Muscle of leg (tissue), 11 donors: ENCODE data around the gene BFSP1. TPM values are rescaled to one million over a fixed set of nuclear protein-coding genes. Genes with fewer than 3 reads are reported as not detected.
A peak's percentile ranks its signal among the peaks of the same experiment; 100 is the strongest.

Source experiments
- DNase-seq: peaks from one replicate; pipeline ENCODE4 v3.0.0; 2013
- H3K27ac ChIP-seq: one replicate; pipeline ENCODE4 v1.5.1; 2013; ENCODE audit warnings: mild to moderate bottlenecking, low read length, control low read depth
- H3K27me3 ChIP-seq: one replicate; pipeline ENCODE4 v1.6.1; 2013; ENCODE audit warnings: low read length; ENCODE audit not compliant: control insufficient read depth, insufficient read depth
- H3K36me3 ChIP-seq: one replicate; pipeline ENCODE4 v1.6.1; 2013; ENCODE audit warnings: low read length; ENCODE audit not compliant: control insufficient read depth, insufficient read depth
- H3K4me1 ChIP-seq: one replicate; pipeline ENCODE4 v1.6.1; 2013; ENCODE audit warnings: low read length; ENCODE audit not compliant: control insufficient read depth, insufficient read depth
- H3K4me3 ChIP-seq: one replicate; pipeline ENCODE4 v1.5.1; 2013; ENCODE audit warnings: low read length, control low read depth
- H3K9me3 ChIP-seq: replicated peaks from 2 replicates; pipeline ENCODE4 v1.6.1; 2013; ENCODE audit warnings: low read depth, low read length; ENCODE audit not compliant: control insufficient read depth
- WGBS: methylation state at CpG from one replicate; pipeline ENCODE4 v1.1.5; 2013; ENCODE audit warnings: missing lambda C conversion rate; ENCODE audit not compliant: insufficient coverage; 5-methylcytosine and 5-hydroxymethylcytosine counted together
- polyA plus RNA-seq, 8 donors: library from polyadenylated mRNA; unstranded; fragments of 120-200 nt; gene quantifications; one replicate each; pipeline versions ENCODE4 v1.2.1 to v1.2.3, GENCODE V29; 2013; ENCODE audit warnings: inconsistent platforms in 1 of 8, low replicate concordance in 1 of 8; ENCODE audit not compliant: insufficient read length in 8 of 8, insufficient read depth in 1 of 8
- total RNA-seq: library from RNA; stranded (reverse); fragments of 120-200 nt; gene quantifications from one replicate; pipeline ENCODE4 v1.2.4, GENCODE V29; 2013

The BFSP1 gene
- total and polyA plus RNA-seq, 9 donors, result 2.3 to 4.3 (median 2.8) TPM

GRCh38 chr20:17541596-17541995 lies 10.4 kb upstream of the BFSP1 start:
- H3K4me3 ChIP-seq, result no peak overlapping the region
- no CpG with 5 or more reads among the region's 3 CpGs for WGBS
- DNase-seq, result no peak
- H3K9me3 ChIP-seq, result no peaks in the 10 kb centered on the region
- H3K27me3 ChIP-seq, result no peaks in the 10 kb centered on the region
- no peaks in the 10 kb centered on the region for H3K36me3 ChIP-seq
- H3K4me1 ChIP-seq, result peaks cover 9% of the 10 kb centered on the region
- H3K27ac ChIP-seq, result no peak overlapping the region

DNA sequence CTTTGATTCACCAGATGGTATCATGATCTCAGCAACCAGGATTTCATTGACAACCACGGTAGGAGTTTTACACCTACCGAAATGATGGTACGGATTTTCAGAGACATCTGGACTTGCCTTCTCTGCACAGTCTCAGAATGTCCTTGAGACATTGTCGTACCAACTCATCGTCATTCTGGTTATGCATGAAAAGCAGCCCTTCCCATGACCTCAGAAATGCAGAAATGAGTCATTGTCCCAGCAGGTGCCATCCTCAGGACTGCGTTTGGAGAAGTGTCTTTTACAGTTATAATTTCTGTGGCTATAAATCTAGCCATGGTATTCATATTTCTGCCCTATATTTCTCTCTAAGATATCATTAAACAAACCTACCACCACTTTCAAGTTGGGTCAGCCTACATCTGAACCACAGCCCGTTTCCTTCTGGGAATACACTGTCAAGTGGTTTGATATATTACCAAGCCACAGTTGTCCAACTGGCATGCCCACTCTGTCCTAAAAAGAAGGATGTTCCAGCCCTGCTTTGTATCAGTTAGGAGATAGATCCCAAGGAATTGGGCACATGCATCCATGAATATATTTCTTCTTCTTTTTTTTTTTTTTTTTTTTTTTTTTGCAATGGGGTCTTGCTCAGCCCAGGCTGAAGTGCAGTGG lies 7.5 kb upstream of the BFSP1 start:
- Histone ChIP-seq H3K9me3 (no peaks in the 10 kb centered on the region), H3K36me3 (no peaks in the 10 kb centered on the region), H3K27ac (no peak overlapping the region), H3K27me3 (no peaks in the 10 kb centered on the region), H3K4me1 (peaks cover 5% of the 10 kb centered on the region), H3K4me3 (no peak overlapping the region)
- DNase-seq, result no peak
- WGBS, result 96% methylated on average over 3 of the region's 7 CpGs

DNA sequence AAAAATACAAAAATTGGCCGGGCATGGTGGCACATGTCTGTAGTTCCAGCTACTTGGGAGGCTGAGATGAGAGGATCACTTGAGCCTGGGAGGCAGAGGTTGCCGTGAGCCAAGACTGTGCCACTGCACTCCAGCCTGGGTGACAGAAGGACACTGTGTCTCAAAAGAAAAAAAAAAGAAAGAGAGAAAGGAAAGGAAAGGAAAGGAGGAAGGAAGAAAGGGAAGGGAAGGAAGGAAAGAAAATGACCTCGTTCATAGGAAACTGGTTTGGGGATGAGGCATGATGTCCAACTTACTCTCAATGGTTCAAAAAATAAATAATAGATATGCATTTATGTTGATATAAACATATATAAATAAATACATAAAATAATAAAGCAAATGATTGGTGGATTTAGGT lies 6.8 kb upstream of the BFSP1 start:
- WGBS, result 87% methylated on average over 2 of the region's 3 CpGs
- no peaks in the 10 kb centered on the region for H3K27me3 ChIP-seq
- no peaks in the 10 kb centered on the region for H3K9me3 ChIP-seq
- H3K36me3 ChIP-seq, result no peaks in the 10 kb centered on the region
- no peak overlapping the region for H3K4me3 ChIP-seq
- no peak overlapping the region for H3K27ac ChIP-seq
- peaks cover 8% of the 10 kb centered on the region for H3K4me1 ChIP-seq
- no peak for DNase-seq

- Histone ChIP-seq H3K27me3 (no peaks in the 10 kb centered on the region), H3K9me3 (no peaks in the 10 kb centered on the region), H3K4me3 (no peak overlapping the region), H3K27ac (no peak overlapping the region), H3K4me1 (peaks cover 7% of the 10 kb centered on the region), H3K36me3 (no peaks in the 10 kb centered on the region)
- DNase-seq, result peak; percentile 83
- 0% methylated on average over 1 of the region's 6 CpGs for WGBS
Observed at GRCh38 chr20:17536944-17537444, 5.8 kb upstream of the BFSP1 start.

GRCh38 chr20:17534077-17534476 lies 2.9 kb upstream of the BFSP1 start:
- WGBS, result 83% methylated on average over 2 of the region's 3 CpGs

DNA sequence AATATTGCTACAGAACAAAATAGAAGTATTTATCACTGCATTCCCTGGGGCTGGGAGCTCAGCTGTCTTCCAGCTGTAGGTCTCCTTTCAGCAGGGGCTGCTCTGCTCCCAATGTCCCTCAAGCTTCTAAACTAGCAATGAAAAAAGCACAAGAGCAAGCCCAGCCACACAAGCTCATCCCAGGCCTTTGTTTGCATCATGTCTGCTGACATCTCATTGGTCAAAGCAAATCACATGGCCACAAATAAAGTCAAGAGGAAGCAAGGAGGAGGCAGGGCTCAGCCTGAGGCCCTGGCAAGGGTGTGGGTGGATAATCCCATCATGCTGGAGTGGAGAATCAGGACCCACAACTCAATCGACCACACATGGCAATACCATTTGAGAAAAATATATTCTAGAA lies 2.2 kb upstream of the BFSP1 start:
- H3K36me3 ChIP-seq, result no peaks in the 10 kb centered on the region
- peak; percentile 84 for DNase-seq
- H3K4me1 ChIP-seq, result peaks cover 10% of the 10 kb centered on the region
- no peak overlapping the region for H3K27ac ChIP-seq
- no peak overlapping the region for H3K4me3 ChIP-seq
- no CpG with 5 or more reads among the region's 1 CpG for WGBS
- H3K27me3 ChIP-seq, result no peaks in the 10 kb centered on the region
- no peaks in the 10 kb centered on the region for H3K9me3 ChIP-seq

More at GRCh38 chr20:17534077-17534476, 2.9 kb upstream of the BFSP1 start:
- Histone ChIP-seq H3K27ac (no peak overlapping the region), H3K36me3 (no peaks in the 10 kb centered on the region), H3K9me3 (no peaks in the 10 kb centered on the region), H3K27me3 (no peaks in the 10 kb centered on the region), H3K4me1 (peaks cover 10% of the 10 kb centered on the region), H3K4me3 (no peak overlapping the region)
- no peak for DNase-seq

GRCh38 chr20:17531665-17532025 lies 466 bp upstream of the BFSP1 start:
- Histone ChIP-seq H3K27ac (peak overlapping the region; percentile 65), H3K36me3 (no peaks in the 10 kb centered on the region), H3K4me3 (peak overlapping the region; percentile 55), H3K9me3 (no peaks in the 10 kb centered on the region), H3K27me3 (no peaks in the 10 kb centered on the region), H3K4me1 (peaks cover 7% of the 10 kb centered on the region)
- 60% methylated on average over 3 of the region's 5 CpGs for WGBS
- no peak for DNase-seq

- DNase-seq, result no peak
- Histone ChIP-seq H3K4me3 (no peak overlapping the region), H3K9me3 (no peaks in the 10 kb centered on the region), H3K4me1 (peaks cover 7% of the 10 kb centered on the region), H3K27me3 (no peaks in the 10 kb centered on the region), H3K36me3 (no peaks in the 10 kb centered on the region), H3K27ac (no peak overlapping the region)
- WGBS, result 87% methylated on average over 4 of the region's 7 CpGs
Observed at GRCh38 chr20:17530153-17530552, 1.0 kb downstream of the BFSP1 start.

- Histone ChIP-seq H3K27ac (no peak overlapping the region), H3K27me3 (no peaks in the 10 kb centered on the region), H3K4me3 (no peak overlapping the region), H3K4me1 (peaks cover 7% of the 10 kb centered on the region), H3K36me3 (no peaks in the 10 kb centered on the region), H3K9me3 (no peaks in the 10 kb centered on the region)
- no peak for DNase-seq
Observed at GRCh38 chr20:17529586-17529985, 1.6 kb downstream of the BFSP1 start.

- no peaks in the 10 kb centered on the region for H3K4me1 ChIP-seq
- no peak for DNase-seq
- no peak overlapping the region for H3K4me3 ChIP-seq
- H3K9me3 ChIP-seq, result no peaks in the 10 kb centered on the region
- H3K27me3 ChIP-seq, result no peaks in the 10 kb centered on the region
- H3K27ac ChIP-seq, result no peak overlapping the region
- H3K36me3 ChIP-seq, result no peaks in the 10 kb centered on the region
Observed at GRCh38 chr20:17525650-17526049, 5.5 kb downstream of the BFSP1 start.

GRCh38 chr20:17525132-17525531 lies 6.0 kb downstream of the BFSP1 start:
- no peaks in the 10 kb centered on the region for H3K36me3 ChIP-seq
- H3K27me3 ChIP-seq, result no peaks in the 10 kb centered on the region
- no peaks in the 10 kb centered on the region for H3K9me3 ChIP-seq
- no peak overlapping the region for H3K27ac ChIP-seq
- H3K4me1 ChIP-seq, result no peaks in the 10 kb centered on the region
- H3K4me3 ChIP-seq, result no peak overlapping the region
- no CpG with 5 or more reads among the region's 5 CpGs for WGBS
- no peak for DNase-seq
